Globus pallidus (tissue), 1 donor: ENCODE data around the gene SREBF1.

ENCODE experiments used
- DNase-seq: peaks from one replicate; pipeline ENCODE4 v3.0.0-alpha.2; 2015; ENCODE audit warnings: low spot score

Gene SREBF1

GRCh38 chr17:17795946-17796786, 40.6 kb downstream of the SREBF1 start:
- no peak for DNase-seq

GRCh38 chr17:17795296-17795695, 41.5 kb downstream of the SREBF1 start:
- no peak for DNase-seq

GRCh38 chr17:17794382-17794781, 42.4 kb downstream of the SREBF1 start:
- no peak for DNase-seq

GRCh38 chr17:17793378-17794214, 43.2 kb downstream of the SREBF1 start:
- no peak for DNase-seq

GRCh38 chr17:17792551-17793377, 44.0 kb downstream of the SREBF1 start:
- DNase-seq, result peak; percentile 57

- no peak for DNase-seq
These were observed 44.7 kb downstream of the SREBF1 start for GRCh38 chr17:17792037-17792550.

- no peak for DNase-seq
These were observed 45.9 kb downstream of the SREBF1 start for GRCh38 chr17:17790637-17791464.

- DNase-seq, result no peak
These were observed 46.8 kb downstream of the SREBF1 start for GRCh38 chr17:17789828-17790636.

- no peak for DNase-seq
These were observed 47.4 kb downstream of the SREBF1 start for GRCh38 chr17:17789410-17789809.

GRCh38 chr17:17788967-17789366, 47.8 kb downstream of the SREBF1 start:
- DNase-seq, result no peak

- no peak for DNase-seq
These were observed 49.2 kb downstream of the SREBF1 start for GRCh38 chr17:17787568-17787967.

GRCh38 chr17:17786998-17787397, 49.8 kb downstream of the SREBF1 start:
- no peak for DNase-seq

- DNase-seq, result peak; percentile 53
These were observed 51.4 kb downstream of the SREBF1 start for GRCh38 chr17:17785407-17785806.

GRCh38 chr17:17784657-17785267, 52.0 kb downstream of the SREBF1 start:
- peak; percentile 64 for DNase-seq

- DNase-seq, result peak; percentile 83
These were observed 52.7 kb downstream of the SREBF1 start for GRCh38 chr17:17783825-17784656.

- peak; percentile 72 for DNase-seq
These were observed 53.5 kb downstream of the SREBF1 start for GRCh38 chr17:17783116-17783824.

- no peak for DNase-seq
These were observed 54.2 kb downstream of the SREBF1 start for GRCh38 chr17:17782523-17783115.
